IPS DF 19.7 (cell line): ENCODE measurements around the gene VRTN.
"Not testable (repeated sequence)": the region's sequence is repeated elsewhere in the genome, so short reads cannot be mapped to it uniquely, and the experiment has no call there.

Experiments used
- DNase-seq: peaks from one replicate; pipeline ENCODE4 v3.0.0-alpha.2; 2013; ENCODE audit warnings: low read depth, low spot score

The VRTN gene

DNA sequence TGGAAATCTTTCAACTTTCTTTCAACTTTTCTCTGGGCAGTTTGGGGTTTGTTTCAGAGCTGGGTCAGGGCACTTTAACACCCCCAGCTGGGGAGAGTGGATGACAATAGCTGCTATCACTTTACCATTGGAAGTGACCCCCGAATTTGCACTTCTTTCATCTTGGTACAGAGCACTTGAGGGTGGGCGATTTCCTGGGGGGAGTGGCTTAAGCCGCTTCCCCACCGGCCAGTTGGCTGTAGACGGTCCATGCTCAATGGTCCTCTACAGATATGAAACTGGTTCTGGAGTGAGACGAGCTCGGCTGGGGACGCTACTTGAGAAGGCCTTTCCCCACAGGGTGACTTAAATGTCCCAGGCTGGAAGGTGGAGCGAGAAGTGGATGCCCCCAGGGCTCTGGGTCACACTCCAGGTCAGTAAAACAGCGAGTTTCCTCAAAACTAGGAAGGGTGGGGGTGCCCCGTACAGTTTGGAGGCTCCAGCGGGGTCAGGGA, at the start of gene VRTN:
Gene VRTN, plus strand, starts transcription at position 231 of the 494 bp plus-strand sequence. CDS start 8,313 bp downstream, outside the sequence.
- DNase-seq: no peak

DNA sequence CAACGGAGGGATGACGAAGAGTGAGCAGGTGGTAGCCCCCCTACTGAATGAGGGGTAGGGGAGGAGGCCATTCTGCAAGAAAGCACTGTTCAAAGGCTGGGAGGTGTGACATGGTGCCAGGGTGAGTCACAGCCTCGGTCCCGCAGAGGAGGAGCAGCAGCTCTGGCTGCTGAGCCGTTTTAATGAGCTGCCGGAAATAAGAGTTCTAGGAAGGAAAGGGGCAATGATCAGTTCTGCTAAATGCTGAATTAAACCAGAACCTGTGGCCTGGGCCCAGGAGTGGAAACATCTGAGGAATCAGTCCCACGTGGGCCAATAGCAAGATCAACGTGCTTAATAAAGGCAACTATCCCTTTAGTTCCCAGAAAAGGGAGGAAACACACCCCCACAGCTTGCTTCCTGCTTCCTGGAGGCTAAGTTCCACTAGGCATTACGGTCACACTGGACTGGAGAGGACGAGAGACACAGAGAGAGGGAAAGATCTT, 49.2 kb upstream of the VRTN start:
- no peak for DNase-seq

DNA sequence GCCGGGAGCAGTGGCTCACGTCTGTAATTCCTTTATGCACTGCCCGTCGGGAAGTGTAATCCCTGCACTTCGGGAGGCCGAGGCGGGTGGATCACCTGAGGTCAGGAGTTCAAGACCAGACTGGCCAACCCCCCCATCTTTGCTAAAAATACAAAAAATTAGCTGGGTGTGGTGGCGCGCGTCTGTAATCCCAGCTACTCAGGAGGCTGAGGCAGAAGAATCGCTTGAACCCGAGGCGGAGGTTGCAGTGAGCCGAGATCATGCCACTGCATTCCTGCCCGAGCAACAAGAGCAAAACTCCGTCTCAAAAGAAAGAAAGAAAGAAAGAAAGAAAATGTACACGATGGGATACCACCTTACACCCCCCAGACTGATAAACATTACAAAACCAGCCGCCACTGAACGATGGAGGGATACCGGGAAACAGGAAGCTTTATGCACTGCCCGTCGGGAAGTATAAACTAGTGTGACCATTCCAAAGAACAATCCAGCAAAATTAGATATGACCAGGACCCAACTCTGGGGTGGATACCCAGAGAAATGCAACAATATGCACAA, 46.6 kb upstream of the VRTN start:
- DNase-seq: no peak

- DNase-seq: no peak
Measured at GRCh38 chr14:74302152-74302628, 46.1 kb upstream of the VRTN start.

- peak; percentile 94 for DNase-seq
Measured at GRCh38 chr14:74302634-74303569, 45.4 kb upstream of the VRTN start, which contains the start of gene ABCD4. Gene ABCD4, minus strand, starts transcription at chr14:74302934. Its CDS starts 22 bp downstream, at chr14:74302912.

DNA sequence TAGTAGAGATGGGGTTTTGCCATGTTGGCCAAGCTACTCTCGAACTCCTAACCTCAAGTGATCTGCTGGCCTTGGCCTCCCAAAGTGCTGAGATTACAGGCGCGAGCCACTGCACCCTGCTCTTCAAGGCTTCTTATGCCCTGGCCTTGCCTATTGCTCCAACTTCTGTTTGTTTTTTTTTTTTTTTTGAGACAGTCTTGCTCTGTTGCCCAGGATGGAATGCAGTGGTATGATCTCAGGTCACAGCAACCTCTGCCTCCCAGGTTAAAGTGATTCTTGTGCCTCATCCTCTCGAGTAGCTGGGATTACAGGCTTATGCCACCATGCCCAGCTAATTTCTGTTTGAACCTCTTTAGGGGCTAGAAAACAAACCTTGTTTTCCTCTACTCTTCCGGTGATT, 39.6 kb upstream of the VRTN start:
- DNase-seq: no peak

DNA sequence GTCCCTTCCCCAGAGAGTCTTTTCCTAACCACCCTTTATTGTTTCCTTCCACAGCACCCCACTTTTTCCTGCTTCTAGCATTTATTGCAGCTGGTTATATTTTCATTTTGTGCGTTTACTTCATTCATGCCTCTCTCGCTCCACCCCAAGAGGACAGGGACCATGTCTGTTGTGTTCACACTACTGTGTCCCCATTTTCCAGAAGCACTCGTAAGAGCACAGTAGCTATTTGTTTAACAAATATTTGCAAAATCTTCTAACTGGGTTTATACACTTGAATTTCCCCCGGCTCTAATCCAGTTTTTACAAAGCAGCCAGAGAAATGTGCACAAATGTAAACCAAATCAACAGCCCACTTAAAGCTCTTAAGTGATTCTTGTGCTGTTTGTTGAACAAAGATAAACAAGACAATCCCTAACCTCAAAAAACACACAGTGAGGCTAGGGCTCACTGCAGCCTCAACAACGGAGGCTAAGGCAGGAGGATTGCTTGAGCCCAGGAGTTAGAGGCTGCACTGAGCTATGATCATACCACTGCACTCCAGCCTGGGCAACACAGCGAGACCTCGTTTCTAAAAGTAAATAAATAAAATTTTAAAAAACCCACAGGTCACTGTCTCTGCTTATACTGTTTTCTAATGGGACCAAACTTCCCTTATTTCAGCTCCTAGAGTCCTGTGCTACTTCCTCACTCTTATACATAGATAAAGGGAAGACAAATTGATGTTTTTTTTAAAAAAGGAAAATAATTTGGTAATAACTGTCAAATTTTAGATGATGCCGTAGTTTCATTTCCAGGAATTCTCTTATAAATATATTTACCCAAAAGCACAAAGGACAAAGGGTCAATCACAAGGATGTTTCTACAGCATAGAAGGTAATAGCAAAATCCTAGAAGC, 38.9 kb upstream of the VRTN start:
- no peak for DNase-seq

DNA sequence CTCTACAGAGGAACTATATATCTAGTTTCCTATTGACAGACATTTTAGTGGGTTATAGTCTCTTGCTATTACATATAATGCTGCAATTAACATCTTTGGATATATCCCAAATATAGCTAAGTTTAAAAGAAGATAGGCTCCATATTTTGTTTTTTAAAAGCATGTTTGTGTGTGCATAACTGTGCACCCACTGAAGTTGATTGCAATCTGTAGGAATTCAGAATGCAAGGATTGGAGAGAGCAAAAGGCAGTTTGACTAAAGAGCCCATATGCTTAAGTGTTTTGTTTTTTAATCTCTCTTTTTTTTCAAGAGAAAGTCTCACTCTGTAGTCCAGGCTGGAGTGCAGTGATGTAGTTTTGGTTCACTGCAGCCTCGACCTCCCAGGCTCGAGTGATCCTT, 36.1 kb upstream of the VRTN start:
- DNase-seq: no peak

GRCh38 chr14:74313601-74314000, 34.7 kb upstream of the VRTN start:
- no peak for DNase-seq

- no peak for DNase-seq
Measured at GRCh38 chr14:74314576-74314975, 33.7 kb upstream of the VRTN start.

- DNase-seq: no peak
Measured at GRCh38 chr14:74324931-74325361, 23.3 kb upstream of the VRTN start.

- no peak for DNase-seq
Measured at GRCh38 chr14:74325446-74325845, 22.8 kb upstream of the VRTN start.

DNA sequence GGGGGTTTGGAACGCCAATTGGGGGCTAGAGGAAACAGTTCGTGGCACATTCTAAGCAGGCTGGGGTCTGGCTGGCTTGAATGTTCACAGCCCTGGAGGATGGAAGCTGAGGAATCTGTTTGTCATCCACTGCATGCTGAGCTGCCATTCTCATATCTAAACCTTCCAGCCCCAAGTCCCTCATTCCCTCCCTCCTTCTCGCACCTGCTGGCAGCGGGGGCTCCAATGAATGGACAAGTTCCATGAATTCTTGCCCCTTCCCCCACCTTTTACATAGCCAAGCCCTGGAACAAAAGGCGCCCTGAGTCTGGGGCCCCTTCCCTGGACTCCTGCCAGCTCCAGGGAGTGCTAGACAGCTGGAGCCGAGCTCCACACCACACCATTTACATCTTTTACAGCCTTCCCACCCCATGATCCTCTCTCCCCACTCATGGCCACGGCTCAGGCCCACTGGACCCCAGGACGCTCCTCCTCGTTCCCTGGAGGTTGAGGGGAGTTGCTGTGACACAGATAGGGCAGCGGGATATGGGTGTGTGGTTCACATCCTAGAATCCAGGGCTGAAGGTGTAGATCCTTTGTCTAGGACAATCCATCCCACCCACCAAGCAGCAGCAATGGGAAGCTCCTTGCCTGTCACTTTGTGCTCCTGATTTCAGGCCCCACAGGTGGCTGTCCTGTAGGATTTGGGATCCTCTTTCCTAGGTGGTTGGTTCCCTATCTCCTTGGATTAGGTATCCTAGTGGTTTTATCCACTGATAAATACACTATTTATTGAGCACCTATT, 21.7 kb upstream of the VRTN start:
- peak; percentile 98 for DNase-seq

- not testable (repeated sequence) for DNase-seq
Measured at GRCh38 chr14:74329950-74330552, 18.2 kb upstream of the VRTN start.

DNA sequence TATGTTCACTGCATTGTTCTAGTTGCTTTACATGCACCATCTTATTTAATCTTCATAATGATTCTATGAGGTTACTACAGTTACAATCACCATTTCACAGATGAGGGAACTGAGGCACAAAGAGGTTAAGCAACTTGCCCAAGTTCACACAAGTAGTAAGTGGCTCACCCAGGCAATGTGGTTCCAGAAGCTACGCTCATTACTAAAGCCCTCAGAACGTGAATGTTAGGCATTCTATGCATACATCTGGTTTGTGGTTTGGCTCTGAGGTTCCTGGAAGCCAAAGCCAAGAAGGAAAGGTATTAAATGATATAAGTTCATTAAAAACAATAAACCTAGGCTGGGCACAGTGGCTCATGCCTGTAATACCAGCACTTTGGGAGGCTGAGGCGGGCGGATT, 14.4 kb upstream of the VRTN start:
- DNase-seq: no peak

DNA sequence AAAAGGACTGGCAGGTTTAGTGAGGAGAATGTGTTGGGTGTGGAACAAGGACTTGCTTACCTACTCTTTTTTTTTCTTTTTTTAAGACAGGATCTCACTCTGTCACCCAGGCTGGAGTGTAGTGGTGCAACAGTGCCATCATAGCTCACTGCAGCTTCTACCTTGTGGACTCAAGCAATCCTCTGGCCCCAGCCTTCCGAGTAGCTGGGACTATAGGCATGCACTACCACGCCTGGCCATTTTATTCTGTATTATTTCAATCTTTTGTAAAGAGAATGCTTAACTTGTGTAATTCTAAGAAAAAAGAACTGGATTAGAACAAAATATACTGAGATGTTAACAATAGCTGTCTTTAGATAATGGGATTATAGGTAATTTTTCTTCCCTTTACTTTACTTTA, 1.9 kb upstream of the VRTN start:
- no peak for DNase-seq

GRCh38 chr14:74347097-74347794, 1.0 kb upstream of the VRTN start:
- DNase-seq: no peak

DNA sequence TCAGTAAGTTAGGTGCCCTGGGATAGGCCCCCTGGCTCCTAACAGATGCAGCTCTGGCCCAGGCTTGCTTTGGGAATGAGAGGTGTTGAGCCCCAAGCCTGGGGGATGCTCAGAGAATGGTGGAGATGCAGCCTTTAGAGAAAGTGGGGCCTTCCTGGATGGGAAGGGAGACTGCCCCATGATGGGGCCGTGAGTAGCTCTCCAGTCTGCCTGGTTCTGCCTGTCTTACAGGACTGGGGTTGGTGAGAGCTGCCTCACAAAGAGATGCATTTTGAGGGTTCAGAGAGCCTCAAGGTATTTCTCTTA, 523 bp upstream of the VRTN start:
- DNase-seq: no peak

- no peak for DNase-seq
Measured at GRCh38 chr14:74348735-74349463, 628 bp downstream of the VRTN start.
